AG10803 (cell line): ENCODE data around the gene OSBPL5.

ENCODE experiments used
- DNase-seq: peaks from one replicate; pipeline ENCODE4 v3.0.0; 2010; ENCODE audit warnings: low read depth
- H3K4me3 ChIP-seq: 2 replicates; pipeline ENCODE4 v1.5.1; 2011; ENCODE audit warnings: mild to moderate bottlenecking, low read length, control low read depth
- CTCF ChIP-seq: conservative IDR thresholded peaks from 2 replicates; pipeline ENCODE4 v1.5.1; 2011; ENCODE audit warnings: mild to moderate bottlenecking, low read length, control low read depth, inconsistent platforms

Gene OSBPL5

GRCh38 chr11:3040881-3041280, 124.2 kb downstream of the OSBPL5 start:
- TF ChIP-seq CTCF, result no peak
- no peak overlapping the region for H3K4me3 ChIP-seq
- no peak for DNase-seq

- H3K4me3 ChIP-seq, result no peak overlapping the region
- DNase-seq, result no peak
- no peak for TF ChIP-seq CTCF
Observed at GRCh38 chr11:3037945-3038271, 127.2 kb downstream of the OSBPL5 start.
